ENCODE data around the gene PARVA.

PARVA gene

GRCh38 chr11:12560861-12561260 is 183.5 kb downstream of the PARVA start:
- no peak for DNase-seq

GRCh38 chr11:12564012-12564411 is 186.6 kb downstream of the PARVA start:
- no peak for DNase-seq

- DNase-seq = no peak
These were observed 188.0 kb downstream of the PARVA start for GRCh38 chr11:12565406-12565805.

- no peak for DNase-seq
These were observed 190.5 kb downstream of the PARVA start for GRCh38 chr11:12567746-12568460.

- no peak for DNase-seq
These were observed 192.4 kb downstream of the PARVA start for GRCh38 chr11:12569499-12570425.

GRCh38 chr11:12573707-12574485 is 196.5 kb downstream of the PARVA start:
- DNase-seq = no peak

- DNase-seq = peak; percentile 52
These were observed 200.6 kb downstream of the PARVA start for GRCh38 chr11:12577725-12578644.

GRCh38 chr11:12581416-12581815 is 204.0 kb downstream of the PARVA start:
- DNase-seq = no peak

- no peak for DNase-seq
These were observed 204.6 kb downstream of the PARVA start for GRCh38 chr11:12581923-12582322.
